ENCODE measurements around the gene CNEP1R1.

The CNEP1R1 gene

GRCh38 chr16:50069060-50069459, 44.0 kb downstream of the CNEP1R1 start:
- H3K36me3 ChIP-seq (ENCODE audit: control insufficient read depth, insufficient read depth, low read length) = peaks cover 3% of the 10 kb centered on the region
- H3K4me3 ChIP-seq (ENCODE audit: low read length) = no peak overlapping the region
- peaks cover 12% of the 10 kb centered on the region for H3K4me1 ChIP-seq (ENCODE audit: control insufficient read depth, insufficient read depth, low read length)
- no peak overlapping the region for H3K27ac ChIP-seq (ENCODE audit: low read depth, low read length)
- H3K9ac ChIP-seq (ENCODE audit: low read length) = no peak overlapping the region
- H3K27me3 ChIP-seq (ENCODE audit: control insufficient read depth, insufficient read depth, low read length) = no peaks in the 10 kb centered on the region

- Histone ChIP-seq H3K4me1 (ENCODE audit: control insufficient read depth, insufficient read depth, low read length) (peaks cover 12% of the 10 kb centered on the region), H3K27ac (ENCODE audit: low read depth, low read length) (no peak overlapping the region), H3K27me3 (ENCODE audit: control insufficient read depth, insufficient read depth, low read length) (no peaks in the 10 kb centered on the region), H3K9ac (ENCODE audit: low read length) (no peak overlapping the region), H3K36me3 (ENCODE audit: control insufficient read depth, insufficient read depth, low read length) (peaks cover 3% of the 10 kb centered on the region), H3K4me3 (ENCODE audit: low read length) (no peak overlapping the region)
Observed at GRCh38 chr16:50071075-50071671, 46.1 kb downstream of the CNEP1R1 start.

GRCh38 chr16:50072730-50073129, 47.7 kb downstream of the CNEP1R1 start:
- peaks cover 3% of the 10 kb centered on the region for H3K36me3 ChIP-seq (ENCODE audit: control insufficient read depth, insufficient read depth, low read length)
- no peaks in the 10 kb centered on the region for H3K27me3 ChIP-seq (ENCODE audit: control insufficient read depth, insufficient read depth, low read length)
- peaks cover 3% of the 10 kb centered on the region for H3K4me1 ChIP-seq (ENCODE audit: control insufficient read depth, insufficient read depth, low read length)
- no peak overlapping the region for H3K27ac ChIP-seq (ENCODE audit: low read depth, low read length)
- H3K4me3 ChIP-seq (ENCODE audit: low read length) = no peak overlapping the region
- H3K9ac ChIP-seq (ENCODE audit: low read length) = no peak overlapping the region

- H3K27me3 ChIP-seq (ENCODE audit: control insufficient read depth, insufficient read depth, low read length) = no peaks in the 10 kb centered on the region
- H3K36me3 ChIP-seq (ENCODE audit: control insufficient read depth, insufficient read depth, low read length) = peaks cover 20% of the 10 kb centered on the region
- H3K4me3 ChIP-seq (ENCODE audit: low read length) = no peak overlapping the region
- no peak overlapping the region for H3K27ac ChIP-seq (ENCODE audit: low read depth, low read length)
- H3K4me1 ChIP-seq (ENCODE audit: control insufficient read depth, insufficient read depth, low read length) = no peaks in the 10 kb centered on the region
- no peak overlapping the region for H3K9ac ChIP-seq (ENCODE audit: low read length)
Observed at GRCh38 chr16:50079397-50080140, 54.5 kb downstream of the CNEP1R1 start.

GRCh38 chr16:50081428-50082018, 56.5 kb downstream of the CNEP1R1 start:
- Histone ChIP-seq H3K4me1 (ENCODE audit: control insufficient read depth, insufficient read depth, low read length) (no peaks in the 10 kb centered on the region), H3K36me3 (ENCODE audit: control insufficient read depth, insufficient read depth, low read length) (peaks cover 25% of the 10 kb centered on the region), H3K4me3 (ENCODE audit: low read length) (no peak overlapping the region), H3K9ac (ENCODE audit: low read length) (no peak overlapping the region), H3K27me3 (ENCODE audit: control insufficient read depth, insufficient read depth, low read length) (no peaks in the 10 kb centered on the region), H3K27ac (ENCODE audit: low read depth, low read length) (no peak overlapping the region)

- Histone ChIP-seq H3K36me3 (ENCODE audit: control insufficient read depth, insufficient read depth, low read length) (peaks cover 25% of the 10 kb centered on the region), H3K27me3 (ENCODE audit: control insufficient read depth, insufficient read depth, low read length) (no peaks in the 10 kb centered on the region), H3K4me3 (ENCODE audit: low read length) (no peak overlapping the region), H3K27ac (ENCODE audit: low read depth, low read length) (no peak overlapping the region), H3K4me1 (ENCODE audit: control insufficient read depth, insufficient read depth, low read length) (no peaks in the 10 kb centered on the region), H3K9ac (ENCODE audit: low read length) (no peak overlapping the region)
Observed at GRCh38 chr16:50083996-50084395, 59.0 kb downstream of the CNEP1R1 start.

GRCh38 chr16:50086176-50086575, 61.2 kb downstream of the CNEP1R1 start:
- peaks cover 14% of the 10 kb centered on the region for H3K36me3 ChIP-seq (ENCODE audit: control insufficient read depth, insufficient read depth, low read length)
- no peaks in the 10 kb centered on the region for H3K27me3 ChIP-seq (ENCODE audit: control insufficient read depth, insufficient read depth, low read length)
- no peak overlapping the region for H3K9ac ChIP-seq (ENCODE audit: low read length)
- H3K4me3 ChIP-seq (ENCODE audit: low read length) = no peak overlapping the region
- H3K4me1 ChIP-seq (ENCODE audit: control insufficient read depth, insufficient read depth, low read length) = no peaks in the 10 kb centered on the region
- no peak overlapping the region for H3K27ac ChIP-seq (ENCODE audit: low read depth, low read length)
